ENCODE results near the gene KRTAP10-11.
"Not testable (repeated sequence)": the region's sequence is repeated elsewhere in the genome, so short reads cannot be mapped to it uniquely, and the experiment has no call there.

The KRTAP10-11 gene

GRCh38 chr21:44646366-44647221 is at the start of gene KRTAP10-11:
TSS of gene KRTAP10-11 (plus strand) at chr21:44646414. CDS start at chr21:44646459, 45 bp downstream.
- not testable (repeated sequence) for FAIRE-seq; DNase-seq (ENCODE audit: insufficient read length, low spot score)

GRCh38 chr21:44598061-44598460 is 48.2 kb upstream of the KRTAP10-11 start:
- DNase-seq (ENCODE audit: insufficient read length, low spot score), result no peak
- FAIRE-seq, result no peak
- TF ChIP-seq CTCF (IDR thresholded peaks at IDR 0.05; ENCODE audit: insufficient read depth, missing control alignments), result no peak

- no peak for DNase-seq (ENCODE audit: insufficient read length, low spot score)
- no peak for FAIRE-seq
- no peak for TF ChIP-seq CTCF (IDR thresholded peaks at IDR 0.05; ENCODE audit: insufficient read depth, missing control alignments)
Measured at GRCh38 chr21:44599264-44600029, 46.8 kb upstream of the KRTAP10-11 start.

- DNase-seq (ENCODE audit: insufficient read length, low spot score); FAIRE-seq: not testable (repeated sequence)
Measured at GRCh38 chr21:44600118-44600978, 45.9 kb upstream of the KRTAP10-11 start, which contains the start of gene KRTAP10-7. TSS of gene KRTAP10-7 (plus strand) at chr21:44600597. CDS start at chr21:44600622, 25 bp downstream.

GRCh38 chr21:44601091-44601490 is 45.1 kb upstream of the KRTAP10-11 start:
- DNase-seq (ENCODE audit: insufficient read length, low spot score); FAIRE-seq: not testable (repeated sequence)

GRCh38 chr21:44601596-44602462 is 44.4 kb upstream of the KRTAP10-11 start:
- no peak for DNase-seq (ENCODE audit: insufficient read length, low spot score)
- no peak for TF ChIP-seq CTCF (IDR thresholded peaks at IDR 0.05; ENCODE audit: insufficient read depth, missing control alignments)
- no peak for FAIRE-seq

- no peak for FAIRE-seq
- DNase-seq (ENCODE audit: insufficient read length, low spot score), result no peak
- no peak for TF ChIP-seq CTCF (IDR thresholded peaks at IDR 0.05; ENCODE audit: insufficient read depth, missing control alignments)
Measured at GRCh38 chr21:44602463-44602850, 43.8 kb upstream of the KRTAP10-11 start.

Data from D721Med (cell line).